ENCODE results near the gene CD300H. TPM values are rescaled to one million over a fixed set of nuclear protein-coding genes. Genes with fewer than 3 reads are reported as not detected.

The CD300H gene
- total RNA-seq, 1 experiment from 2014 or later, result not detected

- BruUV-seq (replicated peaks), result no TSS peak
- Histone ChIP-seq H3K4me1 (ENCODE audit: control insufficient read depth in 1 of 2, insufficient read depth in 2 of 2, low read length in 2 of 2) (peaks cover 0 to 5% of the 10 kb centered on the region in 2 experiments; a peak in 1 of 4 replicates), H3K36me3 (ENCODE audit: control insufficient read depth in 1 of 2, insufficient read depth in 2 of 2, low read length in 2 of 2) (no peaks in the 10 kb centered on the region), H3K9ac (ENCODE audit: low read length) (no peak within 1 kb of the TSS), H3K4me3 (replicated peaks in 1 of 2; ENCODE audit: low read depth in 1 of 2, low read length in 2 of 2) (no peak within 1 kb of the TSS), H2AFZ (ENCODE audit: low read depth, low read length, poor library complexity, severe bottlenecking) (no peak within 1 kb of the TSS), H3K9me2 (ENCODE audit: insufficient read depth) (no peaks in the 10 kb centered on the region), H3K79me2 (ENCODE audit: insufficient read depth, low read length) (no peaks in the 10 kb centered on the region), H3K27me3 (ENCODE audit: insufficient read depth, low read length) (no peaks in the 10 kb centered on the region), H3K27ac (ENCODE audit: low read depth, low read length) (no peak within 1 kb of the TSS), H3K9me3 (ENCODE audit: control insufficient read depth in 1 of 2, insufficient read depth in 1 of 2, low read depth in 1 of 2, low read length in 2 of 2) (no peaks in the 10 kb centered on the region), H3K4me2 (ENCODE audit: low read length) (no peak within 1 kb of the TSS), H4K20me1 (ENCODE audit: insufficient read depth) (no peaks in the 10 kb centered on the region)
- RAD21 ChIA-PET (ENCODE audit: low non-redundant PET in 1 of 2, low total read pairs in 2 of 2, uncharacterized antibody in 2 of 2, unreplicated experiment in 2 of 2), result no interaction called here
- CTCF ChIA-PET, result interaction anchor here (0.7 kb wide), 1 partner anchor 13 kb away, joined by 3 read pairs; no protein-coding TSS in a partner anchor
- no peak for DNase-seq (ENCODE audit: low read depth, low spot score)
- peak; percentile 37; the same call in 1 of the 2 replicates for ATAC-seq
- TF ChIP-seq JUND (IDR thresholded peaks at IDR 0.05), result no peak
- no peak for TF ChIP-seq EGR1 (IDR thresholded peaks at IDR 0.05; ENCODE audit: low read depth)
- no peak for TF ChIP-seq ZFX (IDR thresholded peaks at IDR 0.05)
- no peak for TF ChIP-seq POLR2AphosphoS5 (IDR thresholded peaks at IDR 0.05; ENCODE audit: low read depth, low read length)
- TF ChIP-seq, protein P1, sequence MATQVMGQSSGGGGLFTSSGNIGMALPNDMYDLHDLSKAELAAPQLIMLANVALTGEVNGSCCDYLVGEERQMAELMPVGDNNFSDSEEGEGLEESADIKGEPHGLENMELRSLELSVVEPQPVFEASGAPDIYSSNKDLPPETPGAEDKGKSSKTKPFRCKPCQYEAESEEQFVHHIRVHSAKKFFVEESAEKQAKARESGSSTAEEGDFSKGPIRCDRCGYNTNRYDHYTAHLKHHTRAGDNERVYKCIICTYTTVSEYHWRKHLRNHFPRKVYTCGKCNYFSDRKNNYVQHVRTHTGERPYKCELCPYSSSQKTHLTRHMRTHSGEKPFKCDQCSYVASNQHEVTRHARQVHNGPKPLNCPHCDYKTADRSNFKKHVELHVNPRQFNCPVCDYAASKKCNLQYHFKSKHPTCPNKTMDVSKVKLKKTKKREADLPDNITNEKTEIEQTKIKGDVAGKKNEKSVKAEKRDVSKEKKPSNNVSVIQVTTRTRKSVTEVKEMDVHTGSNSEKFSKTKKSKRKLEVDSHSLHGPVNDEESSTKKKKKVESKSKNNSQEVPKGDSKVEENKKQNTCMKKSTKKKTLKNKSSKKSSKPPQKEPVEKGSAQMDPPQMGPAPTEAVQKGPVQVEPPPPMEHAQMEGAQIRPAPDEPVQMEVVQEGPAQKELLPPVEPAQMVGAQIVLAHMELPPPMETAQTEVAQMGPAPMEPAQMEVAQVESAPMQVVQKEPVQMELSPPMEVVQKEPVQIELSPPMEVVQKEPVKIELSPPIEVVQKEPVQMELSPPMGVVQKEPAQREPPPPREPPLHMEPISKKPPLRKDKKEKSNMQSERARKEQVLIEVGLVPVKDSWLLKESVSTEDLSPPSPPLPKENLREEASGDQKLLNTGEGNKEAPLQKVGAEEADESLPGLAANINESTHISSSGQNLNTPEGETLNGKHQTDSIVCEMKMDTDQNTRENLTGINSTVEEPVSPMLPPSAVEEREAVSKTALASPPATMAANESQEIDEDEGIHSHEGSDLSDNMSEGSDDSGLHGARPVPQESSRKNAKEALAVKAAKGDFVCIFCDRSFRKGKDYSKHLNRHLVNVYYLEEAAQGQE (IDR thresholded peaks at IDR 0.05; ENCODE audit: low read depth), result no peak
- no peak for TF ChIP-seq TCF7L2 (IDR thresholded peaks at IDR 0.05; ENCODE audit: borderline replicate concordance, extremely low read depth, insufficient read depth, insufficient read length)
- no peak for TF ChIP-seq ZNF274 (IDR thresholded peaks at IDR 0.05; ENCODE audit: low read depth, low read length)
- TF ChIP-seq CBX3 (IDR thresholded peaks at IDR 0.05; ENCODE audit: low read depth), result no peak
- no peak for TF ChIP-seq EZH2 (IDR thresholded peaks at IDR 0.05)
- TF ChIP-seq, protein P2, sequence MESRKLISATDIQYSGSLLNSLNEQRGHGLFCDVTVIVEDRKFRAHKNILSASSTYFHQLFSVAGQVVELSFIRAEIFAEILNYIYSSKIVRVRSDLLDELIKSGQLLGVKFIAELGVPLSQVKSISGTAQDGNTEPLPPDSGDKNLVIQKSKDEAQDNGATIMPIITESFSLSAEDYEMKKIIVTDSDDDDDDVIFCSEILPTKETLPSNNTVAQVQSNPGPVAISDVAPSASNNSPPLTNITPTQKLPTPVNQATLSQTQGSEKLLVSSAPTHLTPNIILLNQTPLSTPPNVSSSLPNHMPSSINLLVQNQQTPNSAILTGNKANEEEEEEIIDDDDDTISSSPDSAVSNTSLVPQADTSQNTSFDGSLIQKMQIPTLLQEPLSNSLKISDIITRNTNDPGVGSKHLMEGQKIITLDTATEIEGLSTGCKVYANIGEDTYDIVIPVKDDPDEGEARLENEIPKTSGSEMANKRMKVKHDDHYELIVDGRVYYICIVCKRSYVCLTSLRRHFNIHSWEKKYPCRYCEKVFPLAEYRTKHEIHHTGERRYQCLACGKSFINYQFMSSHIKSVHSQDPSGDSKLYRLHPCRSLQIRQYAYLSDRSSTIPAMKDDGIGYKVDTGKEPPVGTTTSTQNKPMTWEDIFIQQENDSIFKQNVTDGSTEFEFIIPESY (IDR thresholded peaks at IDR 0.05; ENCODE audit: extremely low read depth, insufficient replicate concordance, low read length), result no peak
- no peak for TF ChIP-seq CTCF (IDR thresholded peaks at IDR 0.05 in 2 of 3, conservative IDR thresholded peaks at IDR 0.05 in 1 of 3; ENCODE audit: borderline replicate concordance in 1 of 3, insufficient read depth in 1 of 3, low read depth in 2 of 3, low read length in 2 of 3)
- TF ChIP-seq CEBPB (IDR thresholded peaks at IDR 0.05; ENCODE audit: low read depth), result no peak
- no peak for TF ChIP-seq YY1 (IDR thresholded peaks at IDR 0.05; ENCODE audit: extremely low read depth, insufficient replicate concordance, low read depth, low read length)
- no peak for TF ChIP-seq SIN3A (IDR thresholded peaks at IDR 0.05; ENCODE audit: low read depth)
- TF ChIP-seq SRF (IDR thresholded peaks at IDR 0.05; ENCODE audit: low read depth), result no peak
- no peak for TF ChIP-seq FOSL1 (IDR thresholded peaks at IDR 0.05; ENCODE audit: low read depth)
- no peak for TF ChIP-seq POLR2A (IDR thresholded peaks at IDR 0.05; ENCODE audit: borderline replicate concordance, extremely low read depth, insufficient read depth, insufficient read length)
- TF ChIP-seq, protein P3, sequence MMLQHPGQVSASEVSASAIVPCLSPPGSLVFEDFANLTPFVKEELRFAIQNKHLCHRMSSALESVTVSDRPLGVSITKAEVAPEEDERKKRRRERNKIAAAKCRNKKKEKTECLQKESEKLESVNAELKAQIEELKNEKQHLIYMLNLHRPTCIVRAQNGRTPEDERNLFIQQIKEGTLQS (IDR thresholded peaks at IDR 0.05), result no peak
- intact Hi-C loops (cut with micrococcal nuclease), result no loop called here
- POLR2A ChIA-PET, result no interaction called here
Observed at GRCh38 chr17:74545843-74546230, 21.5 kb downstream of the CD300H start, which contains the start of gene CD300C. Gene CD300C (minus strand): TSS chr17:74546115. CDS start chr17:74545782, 333 bp downstream.

All from HCT116 (cell line).